PC-3 (cell line): ENCODE data around the gene GARIN3. TPM values are rescaled to one million over a fixed set of nuclear protein-coding genes. Genes with fewer than 3 reads are reported as not detected.

ENCODE experiments used
- ATAC-seq: fragments of 200-7000 bp; cut with Tn5 transposase; 2 replicates; pipeline ENCODE4 v1.9.1; 2020; ENCODE audit warnings: mild to moderate bottlenecking, moderate library complexity
- BruUV-seq: library from RNA; stranded (reverse); fragments of 400-500 nt; replicated peaks from 2 replicates; lab custom pipeline; 2021; lab: Mats Ljungman, UMichigan
- CTCF ChIA-PET: fragments of 300-600 bp; sonication (Branson Sonifier 250); formaldehyde crosslinking; loops from one replicate; lab custom pipeline; 2022; ENCODE audit warnings: antibody characterized with exemption; lab: Charles Lee
- POLR2A ChIA-PET: fragments of 300-600 bp; sonication (Branson Sonifier 250); formaldehyde crosslinking; loops from one replicate; lab custom pipeline; 2022; ENCODE audit warnings: antibody characterized with exemption; ENCODE audit not compliant: unreplicated experiment; lab: Charles Lee
- DNase-seq: peaks from one replicate; pipeline ENCODE4 v3.0.0-alpha.2; 2015
- H2AFZ ChIP-seq: fragments of 300-600 bp; sonication (generic); 2 replicates; pipeline ENCODE4 v1.6.0; 2016; ENCODE audit warnings: antibody characterized with exemption, low read length
- H3F3A ChIP-seq: fragments of 300-600 bp; sonication (generic); one replicate; pipeline ENCODE4 v1.6.0; 2017; ENCODE audit warnings: antibody characterized with exemption, low read length, control low read depth, mild to moderate bottlenecking; ENCODE audit not compliant: unreplicated experiment
- H3K27ac ChIP-seq: fragments of 300-600 bp; sonication (generic); 2 replicates; pipeline ENCODE4 v1.5.1; 2016; ENCODE audit warnings: mild to moderate bottlenecking, low read length
- H3K27me3 ChIP-seq: fragments of 300-600 bp; sonication (generic); 2 replicates; pipeline ENCODE4 v1.6.1; 2016; ENCODE audit warnings: low read length, mixed read lengths
- H3K36me3 ChIP-seq: fragments of 300-600 bp; sonication (generic); 2 replicates; pipeline ENCODE4 v1.6.1; 2016; ENCODE audit warnings: low read depth, mixed run types, low read length, mixed read lengths
- H3K4me1 ChIP-seq: fragments of 300-600 bp; sonication (generic); 2 replicates; pipeline ENCODE4 v1.5.1; 2016; ENCODE audit warnings: low read length; ENCODE audit not compliant: insufficient read depth
- H3K4me2 ChIP-seq: fragments of 300-600 bp; sonication (generic); 2 replicates; pipeline ENCODE4 v1.6.0; 2016; ENCODE audit warnings: low read length
- H3K4me3 ChIP-seq: fragments of 300-600 bp; sonication (generic); 2 replicates; pipeline ENCODE4 v1.5.1; 2016; ENCODE audit warnings: mild to moderate bottlenecking, low read length, mixed read lengths
- H3K79me2 ChIP-seq: fragments of 300-600 bp; sonication (generic); 2 replicates; pipeline ENCODE4 v1.6.1; 2017; ENCODE audit warnings: low read length, mixed read lengths
- H3K9ac ChIP-seq: fragments of 300-600 bp; sonication (generic); 2 replicates; pipeline ENCODE4 v1.6.0; 2016; ENCODE audit warnings: mild to moderate bottlenecking, low read length
- H3K9me2 ChIP-seq: fragments of 300-600 bp; sonication (generic); replicated peaks from 2 replicates; pipeline ENCODE4 v1.6.1; 2016; ENCODE audit warnings: mixed run types, low read length, mixed read lengths
- H3K9me3 ChIP-seq: fragments of 300-600 bp; sonication (generic); 2 replicates; pipeline ENCODE4 v1.6.1; 2016; ENCODE audit warnings: low read length, mixed read lengths
- H4K20me1 ChIP-seq: fragments of 300-600 bp; sonication (generic); 2 replicates; pipeline ENCODE4 v1.6.1; 2016; ENCODE audit warnings: low read length, mixed read lengths
- CTCF ChIP-seq: fragments of 300-600 bp; sonication (generic); conservative IDR thresholded peaks from 2 replicates; pipeline ENCODE4 v1.5.1; 2017; ENCODE audit warnings: antibody characterized with exemption, low read depth, mild to moderate bottlenecking, low read length
- EZH2 ChIP-seq: fragments of 300-600 bp; sonication (generic); IDR thresholded peaks from one replicate; pipeline ENCODE4 v1.6.1; 2017; ENCODE audit warnings: antibody characterized with exemption, mild to moderate bottlenecking, low read length; ENCODE audit not compliant: unreplicated experiment
- EZH2phosphoT487 ChIP-seq: fragments of 300-600 bp; sonication (generic); IDR thresholded peaks from 2 replicates; pipeline ENCODE4 v1.6.1; 2018; ENCODE audit warnings: mild to moderate bottlenecking, antibody characterized with exemption, low read length, borderline replicate concordance
- intact Hi-C: fragments of 100-400 bp; cut with micrococcal nuclease; formaldehyde crosslinking; loops from 2 replicates; pipeline ENCODE4 v1.9.0; 2023
- total RNA-seq: library from RNA; depleted of rRNA; stranded (reverse); fragments of >200 nt; gene quantifications from 2 replicates; pipeline ENCODE4 v1.2.3, GENCODE V29; 2014

GARIN3 gene
- total RNA-seq, 1 experiment from 2014 or later, result not detected

GRCh38 chr5:157175071-157175612 lies 9.1 kb upstream of the GARIN3 start:
- POLR2A ChIA-PET, result no interaction called here
- no peaks in the 10 kb centered on the region for H3K36me3 ChIP-seq
- no peaks in the 10 kb centered on the region for H3K4me1 ChIP-seq
- no peaks in the 10 kb centered on the region for H3F3A ChIP-seq
- no peaks in the 10 kb centered on the region for H4K20me1 ChIP-seq
- no peak overlapping the region for H3K4me3 ChIP-seq
- H3K9me2 ChIP-seq, result no peaks in the 10 kb centered on the region
- CTCF ChIA-PET, result no interaction called here
- no peaks in the 10 kb centered on the region for H3K9me3 ChIP-seq
- DNase-seq, result no peak
- H3K79me2 ChIP-seq, result no peaks in the 10 kb centered on the region
- BruUV-seq, result no TSS peak
- peaks cover 61% of the 10 kb centered on the region for H3K27me3 ChIP-seq
- no peak for ATAC-seq
- H2AFZ ChIP-seq, result no peak overlapping the region
- no peak overlapping the region for H3K9ac ChIP-seq
- no peak overlapping the region for H3K4me2 ChIP-seq
- no peak overlapping the region for H3K27ac ChIP-seq
- intact Hi-C loops, result no loop called here
- no peak for TF ChIP-seq EZH2
- TF ChIP-seq CTCF, result no peak
- TF ChIP-seq EZH2phosphoT487, result no peak

GRCh38 chr5:157172403-157172802 lies 6.3 kb upstream of the GARIN3 start:
- H3K9me3 ChIP-seq, result no peaks in the 10 kb centered on the region
- H3K36me3 ChIP-seq, result no peaks in the 10 kb centered on the region
- ChIA-PET CTCF (no interaction called here), POLR2A (no interaction called here)
- no peak overlapping the region for H3K27ac ChIP-seq
- DNase-seq, result no peak
- TF ChIP-seq EZH2, result no peak
- no peak for TF ChIP-seq CTCF
- TF ChIP-seq EZH2phosphoT487, result no peak
- H3K9ac ChIP-seq, result no peak overlapping the region
- ATAC-seq, result no peak
- H2AFZ ChIP-seq, result no peak overlapping the region
- H3K9me2 ChIP-seq, result no peaks in the 10 kb centered on the region
- no peaks in the 10 kb centered on the region for H3K79me2 ChIP-seq
- H3K4me2 ChIP-seq, result no peak overlapping the region
- H3K27me3 ChIP-seq, result peaks cover 55% of the 10 kb centered on the region
- H3K4me1 ChIP-seq, result no peaks in the 10 kb centered on the region
- H3K4me3 ChIP-seq, result no peak overlapping the region
- intact Hi-C loops, result no loop called here
- H3F3A ChIP-seq, result no peaks in the 10 kb centered on the region
- no peaks in the 10 kb centered on the region for H4K20me1 ChIP-seq
- BruUV-seq, result no TSS peak

GRCh38 chr5:157168286-157168685 lies 2.2 kb upstream of the GARIN3 start:
- DNase-seq (no peak), ATAC-seq (no peak)
- H3K79me2 ChIP-seq, result no peaks in the 10 kb centered on the region
- CTCF ChIA-PET, result no interaction called here
- H3K4me2 ChIP-seq, result no peak overlapping the region
- no peak overlapping the region for H3K9ac ChIP-seq
- H3K4me1 ChIP-seq, result no peaks in the 10 kb centered on the region
- BruUV-seq, result no TSS peak
- H3F3A ChIP-seq, result no peaks in the 10 kb centered on the region
- H3K4me3 ChIP-seq, result no peak overlapping the region
- no peaks in the 10 kb centered on the region for H4K20me1 ChIP-seq
- peaks cover 78% of the 10 kb centered on the region for H3K27me3 ChIP-seq
- no peak overlapping the region for H3K27ac ChIP-seq
- H3K9me3 ChIP-seq, result no peaks in the 10 kb centered on the region
- H2AFZ ChIP-seq, result no peak overlapping the region
- TF ChIP-seq CTCF (no peak), EZH2 (no peak), EZH2phosphoT487 (no peak)
- intact Hi-C loops, result no loop called here
- no peaks in the 10 kb centered on the region for H3K9me2 ChIP-seq
- no peaks in the 10 kb centered on the region for H3K36me3 ChIP-seq
- POLR2A ChIA-PET, result no interaction called here
